Parathyroid adenoma (tissue), 2 donors: Measurements from ENCODE around the gene CLASRP.

ENCODE experiments used
- H2AFZ ChIP-seq: fragments of 300-600 bp; sonication (generic); one replicate; pipeline ENCODE4 v1.7.0; 2017; ENCODE audit warnings: antibody characterized with exemption, mild to moderate bottlenecking
- H3K27ac ChIP-seq: fragments of 300-600 bp; sonication (generic); one replicate; pipeline ENCODE4 v1.7.0; 2017
- H3K27me3 ChIP-seq: fragments of 300-600 bp; sonication (generic); one replicate; pipeline ENCODE4 v1.7.0; 2017; ENCODE audit warnings: low read length; ENCODE audit not compliant: control insufficient read depth, insufficient read depth
- H3K36me3 ChIP-seq: fragments of 300-600 bp; sonication (generic); one replicate; pipeline ENCODE4 v1.7.0; 2017; ENCODE audit warnings: low read length; ENCODE audit not compliant: control insufficient read depth, insufficient read depth
- H3K4me1 ChIP-seq: fragments of 300-600 bp; sonication (generic); one replicate; pipeline ENCODE4 v1.7.0; 2017; ENCODE audit warnings: control low read depth
- H3K4me2 ChIP-seq: fragments of 300-600 bp; sonication (generic); one replicate; pipeline ENCODE4 v1.7.0; 2017; ENCODE audit warnings: low read length
- H3K4me3 ChIP-seq: fragments of 300-600 bp; sonication (generic); one replicate; pipeline ENCODE4 v1.7.0; 2017; ENCODE audit warnings: low read depth, low read length
- H3K79me2 ChIP-seq: fragments of 300-600 bp; sonication (generic); one replicate; pipeline ENCODE4 v1.7.0; 2017; ENCODE audit warnings: control low read depth
- H3K9ac ChIP-seq: fragments of 300-600 bp; sonication (generic); one replicate; pipeline ENCODE4 v1.7.0; 2017; ENCODE audit warnings: mild to moderate bottlenecking
- H3K9me3 ChIP-seq: fragments of 300-600 bp; sonication (generic); one replicate; pipeline ENCODE4 v1.7.0; 2017; ENCODE audit warnings: low read length; ENCODE audit not compliant: control insufficient read depth
- CTCF ChIP-seq: fragments of 300-600 bp; sonication (generic); IDR thresholded peaks from one replicate; pipeline ENCODE4 v1.7.0; 2017; ENCODE audit warnings: antibody characterized with exemption, mild to moderate bottlenecking
- donor health status: primary hyperparathyroidism.

The CLASRP gene

GRCh38 chr19:45063851-45064801 is 25.3 kb downstream of the CLASRP start:
- no peak for TF ChIP-seq CTCF
- H2AFZ ChIP-seq: no peak overlapping the region
- H3K4me2 ChIP-seq: no peak overlapping the region
- no peak overlapping the region for H3K9ac ChIP-seq
- no peak overlapping the region for H3K4me3 ChIP-seq
- H3K27me3 ChIP-seq: no peaks in the 10 kb centered on the region
- H3K79me2 ChIP-seq: peaks cover 12% of the 10 kb centered on the region
- H3K9me3 ChIP-seq: no peaks in the 10 kb centered on the region
- no peaks in the 10 kb centered on the region for H3K36me3 ChIP-seq
- no peak overlapping the region for H3K27ac ChIP-seq
- H3K4me1 ChIP-seq: no peaks in the 10 kb centered on the region

- no peak overlapping the region for H3K9ac ChIP-seq
- TF ChIP-seq CTCF: no peak
- H3K27ac ChIP-seq: no peak overlapping the region
- no peaks in the 10 kb centered on the region for H3K9me3 ChIP-seq
- no peaks in the 10 kb centered on the region for H3K27me3 ChIP-seq
- no peak overlapping the region for H3K4me3 ChIP-seq
- no peak overlapping the region for H3K4me2 ChIP-seq
- H2AFZ ChIP-seq: no peak overlapping the region
- no peaks in the 10 kb centered on the region for H3K79me2 ChIP-seq
- no peaks in the 10 kb centered on the region for H3K4me1 ChIP-seq
- no peaks in the 10 kb centered on the region for H3K36me3 ChIP-seq
Observed at GRCh38 chr19:45066921-45067661, 28.2 kb downstream of the CLASRP start.

- TF ChIP-seq CTCF: no peak
- H3K9ac ChIP-seq: no peak overlapping the region
- no peaks in the 10 kb centered on the region for H3K27me3 ChIP-seq
- no peak overlapping the region for H2AFZ ChIP-seq
- H3K9me3 ChIP-seq: no peaks in the 10 kb centered on the region
- H3K36me3 ChIP-seq: no peaks in the 10 kb centered on the region
- no peak overlapping the region for H3K4me3 ChIP-seq
- no peaks in the 10 kb centered on the region for H3K79me2 ChIP-seq
- no peak overlapping the region for H3K27ac ChIP-seq
- no peaks in the 10 kb centered on the region for H3K4me1 ChIP-seq
- H3K4me2 ChIP-seq: no peak overlapping the region
Observed at GRCh38 chr19:45068041-45068440, 29.2 kb downstream of the CLASRP start.

GRCh38 chr19:45069056-45069455 is 30.2 kb downstream of the CLASRP start:
- no peak for TF ChIP-seq CTCF
- H3K79me2 ChIP-seq: no peaks in the 10 kb centered on the region

More at GRCh38 chr19:45069056-45069455, 30.2 kb downstream of the CLASRP start:
- Histone ChIP-seq H3K9ac (no peak overlapping the region), H3K9me3 (no peaks in the 10 kb centered on the region), H3K4me1 (no peaks in the 10 kb centered on the region), H3K27ac (no peak overlapping the region), H3K27me3 (no peaks in the 10 kb centered on the region), H3K4me3 (no peak overlapping the region), H2AFZ (no peak overlapping the region), H3K36me3 (no peaks in the 10 kb centered on the region), H3K4me2 (no peak overlapping the region)
